ENCODE measurements around the gene DGLUCY.

The DGLUCY gene

GRCh38 chr14:91163316-91163715 lies 49.4 kb downstream of the DGLUCY start:
- Histone ChIP-seq H3K27ac (ENCODE audit: low read depth, low read length) (no peak overlapping the region), H3K4me3 (ENCODE audit: low read depth in 1 of 2, low read length in 2 of 2) (no peak overlapping the region), H3K9me3 (ENCODE audit: control insufficient read depth in 1 of 2, low read length in 2 of 2) (no peaks in the 10 kb centered on the region), H3K9ac (ENCODE audit: low read depth in 1 of 2, low read length in 2 of 2) (no peak overlapping the region), H3K27me3 (ENCODE audit: control insufficient read depth in 1 of 2, insufficient read depth in 2 of 2, low read length in 2 of 2) (no peaks in the 10 kb centered on the region), H3K36me3 (ENCODE audit: control insufficient read depth in 1 of 2, insufficient read depth in 2 of 2, low read length in 2 of 2) (peaks cover 49 to 94% of the 10 kb centered on the region in 2 donors), H3K4me1 (ENCODE audit: control insufficient read depth in 1 of 2, insufficient read depth in 2 of 2, low read length in 2 of 2) (no peaks in the 10 kb centered on the region)

GRCh38 chr14:91164676-91165075 lies 50.8 kb downstream of the DGLUCY start:
- peaks cover 44 to 93% of the 10 kb centered on the region in 2 donors for H3K36me3 ChIP-seq (ENCODE audit: control insufficient read depth in 1 of 2, insufficient read depth in 2 of 2, low read length in 2 of 2)
- no peak overlapping the region for H3K27ac ChIP-seq (ENCODE audit: low read depth, low read length)
- H3K27me3 ChIP-seq (ENCODE audit: control insufficient read depth in 1 of 2, insufficient read depth in 2 of 2, low read length in 2 of 2): no peaks in the 10 kb centered on the region
- no peaks in the 10 kb centered on the region for H3K9me3 ChIP-seq (ENCODE audit: control insufficient read depth in 1 of 2, low read length in 2 of 2)
- H3K4me3 ChIP-seq (ENCODE audit: low read depth in 1 of 2, low read length in 2 of 2): no peak overlapping the region
- no peaks in the 10 kb centered on the region for H3K4me1 ChIP-seq (ENCODE audit: control insufficient read depth in 1 of 2, insufficient read depth in 2 of 2, low read length in 2 of 2)
- H3K9ac ChIP-seq (ENCODE audit: low read depth in 1 of 2, low read length in 2 of 2): no peak overlapping the region

- Histone ChIP-seq H3K27ac (ENCODE audit: low read depth, low read length) (no peak overlapping the region), H3K4me3 (ENCODE audit: low read depth in 1 of 2, low read length in 2 of 2) (no peak overlapping the region), H3K36me3 (ENCODE audit: control insufficient read depth in 1 of 2, insufficient read depth in 2 of 2, low read length in 2 of 2) (peaks cover 40 to 87% of the 10 kb centered on the region in 2 donors), H3K4me1 (ENCODE audit: control insufficient read depth in 1 of 2, insufficient read depth in 2 of 2, low read length in 2 of 2) (no peaks in the 10 kb centered on the region), H3K27me3 (ENCODE audit: control insufficient read depth in 1 of 2, insufficient read depth in 2 of 2, low read length in 2 of 2) (no peaks in the 10 kb centered on the region), H3K9ac (ENCODE audit: low read depth in 1 of 2, low read length in 2 of 2) (no peak overlapping the region), H3K9me3 (ENCODE audit: control insufficient read depth in 1 of 2, low read length in 2 of 2) (no peaks in the 10 kb centered on the region)
These were observed 53.5 kb downstream of the DGLUCY start for GRCh38 chr14:91167380-91167770.

GRCh38 chr14:91169951-91170350 lies 56.1 kb downstream of the DGLUCY start:
- peaks cover 37 to 76% of the 10 kb centered on the region in 2 donors for H3K36me3 ChIP-seq (ENCODE audit: control insufficient read depth in 1 of 2, insufficient read depth in 2 of 2, low read length in 2 of 2)
- H3K9me3 ChIP-seq (ENCODE audit: control insufficient read depth in 1 of 2, low read length in 2 of 2): no peaks in the 10 kb centered on the region
- peaks cover 5 to 8% of the 10 kb centered on the region in 2 donors for H3K4me1 ChIP-seq (ENCODE audit: control insufficient read depth in 1 of 2, insufficient read depth in 2 of 2, low read length in 2 of 2)
- H3K27ac ChIP-seq (ENCODE audit: low read depth, low read length): no peak overlapping the region
- no peaks in the 10 kb centered on the region for H3K27me3 ChIP-seq (ENCODE audit: control insufficient read depth in 1 of 2, insufficient read depth in 2 of 2, low read length in 2 of 2)
- H3K9ac ChIP-seq (ENCODE audit: low read depth in 1 of 2, low read length in 2 of 2): no peak overlapping the region
- H3K4me3 ChIP-seq (ENCODE audit: low read depth in 1 of 2, low read length in 2 of 2): no peak overlapping the region

- Histone ChIP-seq H3K36me3 (ENCODE audit: control insufficient read depth in 1 of 2, insufficient read depth in 2 of 2, low read length in 2 of 2) (peaks cover 37 to 76% of the 10 kb centered on the region in 2 donors), H3K4me3 (ENCODE audit: low read depth in 1 of 2, low read length in 2 of 2) (no peak overlapping the region), H3K4me1 (ENCODE audit: control insufficient read depth in 1 of 2, insufficient read depth in 2 of 2, low read length in 2 of 2) (peaks cover 5 to 8% of the 10 kb centered on the region in 2 donors), H3K27me3 (ENCODE audit: control insufficient read depth in 1 of 2, insufficient read depth in 2 of 2, low read length in 2 of 2) (no peaks in the 10 kb centered on the region), H3K9ac (ENCODE audit: low read depth in 1 of 2, low read length in 2 of 2) (no peak overlapping the region), H3K9me3 (ENCODE audit: control insufficient read depth in 1 of 2, low read length in 2 of 2) (no peaks in the 10 kb centered on the region), H3K27ac (ENCODE audit: low read depth, low read length) (no peak overlapping the region)
These were observed 56.7 kb downstream of the DGLUCY start for GRCh38 chr14:91170504-91171121.

- no peaks in the 10 kb centered on the region for H3K27me3 ChIP-seq (ENCODE audit: control insufficient read depth in 1 of 2, insufficient read depth in 2 of 2, low read length in 2 of 2)
- H3K36me3 ChIP-seq (ENCODE audit: control insufficient read depth in 1 of 2, insufficient read depth in 2 of 2, low read length in 2 of 2): peaks cover 36 to 76% of the 10 kb centered on the region in 2 donors
- H3K9ac ChIP-seq (ENCODE audit: low read depth in 1 of 2, low read length in 2 of 2): no peak overlapping the region
- no peak overlapping the region for H3K27ac ChIP-seq (ENCODE audit: low read depth, low read length)
- no peak overlapping the region for H3K4me3 ChIP-seq (ENCODE audit: low read depth in 1 of 2, low read length in 2 of 2)
- H3K4me1 ChIP-seq (ENCODE audit: control insufficient read depth in 1 of 2, insufficient read depth in 2 of 2, low read length in 2 of 2): peaks cover 5 to 8% of the 10 kb centered on the region in 2 donors
- H3K9me3 ChIP-seq (ENCODE audit: control insufficient read depth in 1 of 2, low read length in 2 of 2): no peaks in the 10 kb centered on the region
These were observed 57.4 kb downstream of the DGLUCY start for GRCh38 chr14:91171291-91171690.

GRCh38 chr14:91173221-91173670 lies 59.4 kb downstream of the DGLUCY start:
- H3K9ac ChIP-seq (ENCODE audit: low read depth in 1 of 2, low read length in 2 of 2): no peak overlapping the region

GRCh38 chr14:91173904-91174303 lies 60.0 kb downstream of the DGLUCY start:
- Histone ChIP-seq H3K27me3 (ENCODE audit: control insufficient read depth in 1 of 2, insufficient read depth in 2 of 2, low read length in 2 of 2) (no peaks in the 10 kb centered on the region), H3K9me3 (ENCODE audit: control insufficient read depth in 1 of 2, low read length in 2 of 2) (no peaks in the 10 kb centered on the region), H3K27ac (ENCODE audit: low read depth, low read length) (no peak overlapping the region), H3K4me1 (ENCODE audit: control insufficient read depth in 1 of 2, insufficient read depth in 2 of 2, low read length in 2 of 2) (peaks cover 5 to 8% of the 10 kb centered on the region in 2 donors), H3K9ac (ENCODE audit: low read depth in 1 of 2, low read length in 2 of 2) (no peak overlapping the region), H3K36me3 (ENCODE audit: control insufficient read depth in 1 of 2, insufficient read depth in 2 of 2, low read length in 2 of 2) (peaks cover 31 to 67% of the 10 kb centered on the region in 2 donors), H3K4me3 (ENCODE audit: low read depth in 1 of 2, low read length in 2 of 2) (no peak overlapping the region)

More at GRCh38 chr14:91173221-91173670, 59.4 kb downstream of the DGLUCY start:
- H3K36me3 ChIP-seq (ENCODE audit: control insufficient read depth in 1 of 2, insufficient read depth in 2 of 2, low read length in 2 of 2): peaks cover 30 to 71% of the 10 kb centered on the region in 2 donors
- H3K4me3 ChIP-seq (ENCODE audit: low read depth in 1 of 2, low read length in 2 of 2): no peak overlapping the region
- no peaks in the 10 kb centered on the region for H3K9me3 ChIP-seq (ENCODE audit: control insufficient read depth in 1 of 2, low read length in 2 of 2)
- H3K4me1 ChIP-seq (ENCODE audit: control insufficient read depth in 1 of 2, insufficient read depth in 2 of 2, low read length in 2 of 2): peaks cover 5 to 8% of the 10 kb centered on the region in 2 donors
- H3K27me3 ChIP-seq (ENCODE audit: control insufficient read depth in 1 of 2, insufficient read depth in 2 of 2, low read length in 2 of 2): no peaks in the 10 kb centered on the region
- H3K27ac ChIP-seq (ENCODE audit: low read depth, low read length): no peak overlapping the region

GRCh38 chr14:91175291-91176201 lies 61.7 kb downstream of the DGLUCY start:
- H3K27me3 ChIP-seq (ENCODE audit: control insufficient read depth in 1 of 2, insufficient read depth in 2 of 2, low read length in 2 of 2): no peaks in the 10 kb centered on the region
- H3K4me3 ChIP-seq (ENCODE audit: low read depth in 1 of 2, low read length in 2 of 2): no peak overlapping the region
- H3K4me1 ChIP-seq (ENCODE audit: control insufficient read depth in 1 of 2, insufficient read depth in 2 of 2, low read length in 2 of 2): peaks cover 5 to 8% of the 10 kb centered on the region in 2 donors
- peaks cover 25 to 63% of the 10 kb centered on the region in 2 donors for H3K36me3 ChIP-seq (ENCODE audit: control insufficient read depth in 1 of 2, insufficient read depth in 2 of 2, low read length in 2 of 2)
- no peaks in the 10 kb centered on the region for H3K9me3 ChIP-seq (ENCODE audit: control insufficient read depth in 1 of 2, low read length in 2 of 2)
- H3K9ac ChIP-seq (ENCODE audit: low read depth in 1 of 2, low read length in 2 of 2): no peak overlapping the region
- H3K27ac ChIP-seq (ENCODE audit: low read depth, low read length): no peak overlapping the region
